Smooth muscle cell (in vitro differentiated cells): Measurements from ENCODE around the gene MCC. TPM values are rescaled to one million over a fixed set of nuclear protein-coding genes. Genes with fewer than 3 reads are reported as not detected.

Source experiments
- DNase-seq: peaks from one replicate; lab custom pipeline; 2025; ENCODE audit not compliant: unreplicated experiment; lab: John Stamatoyannopoulos, UW
- H2AFZ ChIP-seq: fragments of 200-600 bp; sonication (generic); 2 replicates; pipeline ENCODE4 v1.6.0; 2016; ENCODE audit warnings: antibody characterized with exemption, low read depth, mild to moderate bottlenecking
- H3F3A ChIP-seq: fragments of 200-600 bp; sonication (generic); 2 replicates; pipeline ENCODE4 v1.6.0; 2017; ENCODE audit warnings: antibody characterized with exemption, low read depth
- H3K27ac ChIP-seq: fragments of 200-600 bp; sonication (generic); 2 replicates; pipeline ENCODE4 v1.5.1; 2016; ENCODE audit warnings: low read depth, mild to moderate bottlenecking
- H3K27me3 ChIP-seq: fragments of 200-600 bp; sonication (generic); 2 replicates; pipeline ENCODE4 v1.6.1; 2016; ENCODE audit warnings: low read depth, mild to moderate bottlenecking
- H3K36me3 ChIP-seq: fragments of 200-600 bp; sonication (generic); 2 replicates; pipeline ENCODE4 v1.5.1; 2016; ENCODE audit warnings: low read depth
- H3K4me1 ChIP-seq: fragments of 200-600 bp; sonication (generic); 2 replicates; pipeline ENCODE4 v1.5.1; 2016; ENCODE audit warnings: low read depth
- H3K4me2 ChIP-seq: fragments of 200-600 bp; sonication (generic); 2 replicates; pipeline ENCODE4 v1.6.0; 2016; ENCODE audit warnings: mild to moderate bottlenecking
- H3K4me3 ChIP-seq: fragments of 200-600 bp; sonication (generic); 2 replicates; pipeline ENCODE4 v1.5.1; 2016; ENCODE audit warnings: mild to moderate bottlenecking
- H3K79me2 ChIP-seq: fragments of 200-600 bp; sonication (generic); 2 replicates; pipeline ENCODE4 v1.6.0; 2016; ENCODE audit warnings: low read depth, mild to moderate bottlenecking
- H3K9ac ChIP-seq: fragments of 200-600 bp; sonication (generic); 2 replicates; pipeline ENCODE4 v1.6.0; 2016; ENCODE audit warnings: low read depth
- H3K9me3 ChIP-seq: fragments of 200-600 bp; sonication (generic); replicated peaks from 2 replicates; pipeline ENCODE4 v1.5.1; 2016; ENCODE audit warnings: low read depth
- H4K20me1 ChIP-seq: fragments of 200-600 bp; sonication (generic); 2 replicates; pipeline ENCODE4 v1.6.0; 2016; ENCODE audit warnings: low read depth
- WGBS: methylation state at CpG from one replicate; pipeline ENCODE4 v1.1.7; 2016; ENCODE audit warnings: low lambda C conversion rate; 5-methylcytosine and 5-hydroxymethylcytosine counted together
- polyA plus RNA-seq: library from polyadenylated mRNA; unstranded; fragments of >200 nt; fragmentation: Nextera tagmentation; extraction: Ambion mirVana; gene quantifications from 2 replicates; pipeline ENCODE4 v1.2.1, GENCODE V29; 2016
- total RNA-seq: library from RNA; depleted of rRNA; stranded (reverse); fragments of >200 nt; gene quantifications from 2 replicates; pipeline ENCODE4 v1.2.3, GENCODE V29; 2014
- TF ChIP-seq, protein P1 (sequence below): fragments of 200-600 bp; sonication (generic); IDR thresholded peaks from 2 replicates; pipeline ENCODE4 v1.5.1; 2017; ENCODE audit warnings: borderline replicate concordance, mild to moderate bottlenecking, antibody characterized with exemption; ENCODE audit not compliant: insufficient read depth, poor library complexity, severe bottlenecking

MCC gene
- total and polyA plus RNA-seq, 2 experiments from 2014 or later, result 5.8 to 19.2 TPM

- Histone ChIP-seq H2AFZ (no peak overlapping the region), H3K27ac (no peak overlapping the region), H3K4me1 (peaks cover 14% of the 10 kb centered on the region), H3K79me2 (no peaks in the 10 kb centered on the region), H4K20me1 (peaks cover 82% of the 10 kb centered on the region), H3K4me3 (no peak overlapping the region), H3K9me3 (no peaks in the 10 kb centered on the region), H3K4me2 (peak overlapping the region; percentile 78), H3K27me3 (no peaks in the 10 kb centered on the region), H3K9ac (no peak overlapping the region), H3K36me3 (no peaks in the 10 kb centered on the region), H3F3A (no peaks in the 10 kb centered on the region)
- TF ChIP-seq, protein P1, sequence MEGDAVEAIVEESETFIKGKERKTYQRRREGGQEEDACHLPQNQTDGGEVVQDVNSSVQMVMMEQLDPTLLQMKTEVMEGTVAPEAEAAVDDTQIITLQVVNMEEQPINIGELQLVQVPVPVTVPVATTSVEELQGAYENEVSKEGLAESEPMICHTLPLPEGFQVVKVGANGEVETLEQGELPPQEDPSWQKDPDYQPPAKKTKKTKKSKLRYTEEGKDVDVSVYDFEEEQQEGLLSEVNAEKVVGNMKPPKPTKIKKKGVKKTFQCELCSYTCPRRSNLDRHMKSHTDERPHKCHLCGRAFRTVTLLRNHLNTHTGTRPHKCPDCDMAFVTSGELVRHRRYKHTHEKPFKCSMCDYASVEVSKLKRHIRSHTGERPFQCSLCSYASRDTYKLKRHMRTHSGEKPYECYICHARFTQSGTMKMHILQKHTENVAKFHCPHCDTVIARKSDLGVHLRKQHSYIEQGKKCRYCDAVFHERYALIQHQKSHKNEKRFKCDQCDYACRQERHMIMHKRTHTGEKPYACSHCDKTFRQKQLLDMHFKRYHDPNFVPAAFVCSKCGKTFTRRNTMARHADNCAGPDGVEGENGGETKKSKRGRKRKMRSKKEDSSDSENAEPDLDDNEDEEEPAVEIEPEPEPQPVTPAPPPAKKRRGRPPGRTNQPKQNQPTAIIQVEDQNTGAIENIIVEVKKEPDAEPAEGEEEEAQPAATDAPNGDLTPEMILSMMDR, result no peak
- 82% methylated on average over 7 of the region's 7 CpGs for WGBS
- no peak for DNase-seq
Observed at GRCh38 chr5:113203916-113204315, 284.3 kb downstream of the MCC start.

GRCh38 chr5:113202746-113203716 lies 285.2 kb downstream of the MCC start:
- Histone ChIP-seq H3F3A (no peaks in the 10 kb centered on the region), H3K4me2 (peak overlapping the region; percentile 78), H3K36me3 (no peaks in the 10 kb centered on the region), H2AFZ (no peak overlapping the region), H3K9me3 (no peaks in the 10 kb centered on the region), H3K9ac (no peak overlapping the region), H4K20me1 (peaks cover 88% of the 10 kb centered on the region), H3K4me3 (peak overlapping the region; percentile 33), H3K27ac (no peak overlapping the region), H3K79me2 (no peaks in the 10 kb centered on the region), H3K4me1 (peaks cover 14% of the 10 kb centered on the region), H3K27me3 (no peaks in the 10 kb centered on the region)
- WGBS, result 16% methylated on average over 27 of the region's 27 CpGs
- TF ChIP-seq, protein P1, result no peak
- peak; percentile 11 for DNase-seq

GRCh38 chr5:113202287-113202686 lies 286.0 kb downstream of the MCC start:
- no peak overlapping the region for H2AFZ ChIP-seq
- no peaks in the 10 kb centered on the region for H3K36me3 ChIP-seq
- no peaks in the 10 kb centered on the region for H3K79me2 ChIP-seq
- no peak for DNase-seq
- 68% methylated on average over 8 of the region's 8 CpGs for WGBS
- H3K9me3 ChIP-seq, result no peaks in the 10 kb centered on the region
- TF ChIP-seq, protein P1, result no peak
- H4K20me1 ChIP-seq, result peaks cover 91% of the 10 kb centered on the region
- no peak overlapping the region for H3K27ac ChIP-seq
- no peak overlapping the region for H3K4me3 ChIP-seq
- H3F3A ChIP-seq, result no peaks in the 10 kb centered on the region
- H3K9ac ChIP-seq, result no peak overlapping the region
- no peaks in the 10 kb centered on the region for H3K27me3 ChIP-seq
- no peak overlapping the region for H3K4me2 ChIP-seq
- H3K4me1 ChIP-seq, result peaks cover 14% of the 10 kb centered on the region
